Duodenal mucosa (tissue), 2 donors: ENCODE results near the gene KIF25.

Experiments
- H3K27ac ChIP-seq: one replicate; pipeline ENCODE4 v1.7.0; 2013; ENCODE audit warnings: low read depth, low read length
- H3K27me3 ChIP-seq, 2 donors: one replicate each; pipeline ENCODE4 v1.7.0; 2013; ENCODE audit warnings: low read length in 2 of 2, control low read depth in 1 of 2; ENCODE audit not compliant: insufficient read depth in 2 of 2, control insufficient read depth in 1 of 2
- H3K36me3 ChIP-seq, 2 donors: one replicate each; pipeline ENCODE4 v1.7.0; 2013; ENCODE audit warnings: low read length in 2 of 2, control low read depth in 1 of 2; ENCODE audit not compliant: insufficient read depth in 2 of 2, control insufficient read depth in 1 of 2
- H3K4me1 ChIP-seq, 2 donors: one replicate each; pipeline ENCODE4 v1.7.0; 2013; ENCODE audit warnings: low read length in 2 of 2, control low read depth in 1 of 2; ENCODE audit not compliant: insufficient read depth in 2 of 2, control insufficient read depth in 1 of 2
- H3K4me3 ChIP-seq, 2 donors: one replicate each; pipeline ENCODE4 v1.7.0; 2013; ENCODE audit warnings: low read length in 2 of 2, low read depth in 1 of 2
- H3K9ac ChIP-seq, 2 donors: one replicate each; pipeline ENCODE4 v1.7.0; 2013; ENCODE audit warnings: low read length in 2 of 2, low read depth in 1 of 2
- H3K9me3 ChIP-seq, 2 donors: one replicate each; pipeline ENCODE4 v1.7.0; 2013; ENCODE audit warnings: low read length in 2 of 2, control low read depth in 1 of 2; ENCODE audit not compliant: control insufficient read depth in 1 of 2

Gene KIF25

DNA sequence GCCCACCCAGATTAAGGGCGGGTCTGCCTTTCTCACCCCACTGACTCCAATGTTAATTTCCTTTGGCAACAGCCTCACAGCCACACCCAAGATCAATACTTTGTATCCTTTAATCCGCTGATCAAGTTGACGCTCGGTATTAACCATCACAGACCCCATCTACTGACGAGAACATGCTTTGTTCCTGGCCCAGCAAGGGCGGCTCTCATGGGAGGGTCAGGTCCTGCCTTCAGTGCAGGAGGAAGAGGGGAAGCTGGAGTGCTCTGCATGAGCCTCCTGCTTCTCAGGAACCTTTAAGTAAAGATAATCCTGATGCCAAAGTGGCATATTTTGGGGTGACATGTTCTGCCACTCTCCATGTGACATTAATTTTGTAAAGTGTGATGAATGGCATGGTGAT is 8.3 kb downstream of the KIF25 start:
- Histone ChIP-seq H3K27me3 (no peaks in the 10 kb centered on the region), H3K36me3 (no peaks in the 10 kb centered on the region), H3K9ac (no peak overlapping the region), H3K4me1 (no peaks in the 10 kb centered on the region), H3K4me3 (no peak overlapping the region), H3K9me3 (peaks cover 0 to 2% of the 10 kb centered on the region in 2 donors), H3K27ac (no peak overlapping the region)

DNA sequence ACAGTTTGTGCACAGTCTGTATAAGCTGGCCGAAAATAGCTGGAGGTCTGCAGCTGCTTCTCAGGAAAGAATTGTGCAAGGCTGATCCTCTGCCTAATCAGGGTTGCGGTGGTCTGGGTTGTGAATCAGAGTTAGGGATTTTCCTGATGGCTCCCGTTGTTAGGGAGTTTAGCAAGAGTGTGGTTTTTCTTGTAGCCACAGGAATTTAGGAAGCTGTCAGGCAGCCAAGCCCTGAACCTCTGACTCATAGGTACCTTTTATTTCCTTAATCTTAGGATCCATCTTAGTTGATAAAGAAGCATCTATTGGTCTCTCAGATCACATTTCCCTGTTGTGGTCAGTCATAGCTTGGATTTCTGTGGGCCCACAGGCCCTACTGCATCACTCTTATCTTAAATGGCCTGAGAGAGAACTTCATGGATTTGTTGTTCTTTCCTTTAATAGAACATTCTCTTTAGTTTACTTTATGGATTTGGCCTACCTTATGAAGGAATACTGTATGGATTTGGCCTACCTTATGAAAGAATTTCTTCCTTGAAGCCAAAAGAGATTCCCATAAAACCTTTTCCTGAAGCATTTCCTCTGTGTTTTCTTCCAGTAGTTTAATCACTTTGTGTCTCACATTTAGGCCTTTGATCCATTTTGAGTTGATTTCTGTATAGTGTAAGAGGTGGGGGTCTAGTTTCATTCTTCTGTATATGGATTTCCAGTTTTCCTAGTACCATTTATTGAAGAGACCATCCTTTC is 10.3 kb downstream of the KIF25 start:
- H3K9me3 ChIP-seq = peaks cover 3 to 17% of the 10 kb centered on the region in 2 donors
- no peaks in the 10 kb centered on the region for H3K4me1 ChIP-seq
- no peaks in the 10 kb centered on the region for H3K36me3 ChIP-seq
- H3K27me3 ChIP-seq = no peaks in the 10 kb centered on the region
- H3K4me3 ChIP-seq = no peak overlapping the region
- H3K27ac ChIP-seq = no peak overlapping the region
- H3K9ac ChIP-seq = no peak overlapping the region

DNA sequence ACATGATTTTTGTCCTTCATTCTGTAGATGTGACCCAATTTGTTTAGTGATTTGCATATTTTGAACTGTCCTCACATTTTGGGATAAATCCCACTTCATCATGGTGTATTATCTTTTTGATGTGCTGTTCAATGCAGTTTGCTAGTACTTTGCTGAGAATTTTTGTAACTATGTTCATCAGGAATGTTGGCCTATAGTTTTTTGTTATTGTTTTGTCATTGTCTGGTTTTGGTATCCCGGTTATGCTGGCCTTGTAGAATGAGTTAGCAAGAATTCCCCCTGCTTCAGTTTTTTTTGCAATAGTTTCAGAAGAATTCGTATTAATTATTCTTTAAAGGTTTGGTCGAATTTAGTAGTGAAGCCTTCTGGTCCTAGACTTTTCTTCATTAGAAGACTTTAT is 11.9 kb downstream of the KIF25 start:
- Histone ChIP-seq H3K27ac (no peak overlapping the region), H3K4me1 (no peaks in the 10 kb centered on the region), H3K4me3 (no peak overlapping the region), H3K9ac (no peak overlapping the region), H3K36me3 (no peaks in the 10 kb centered on the region), H3K27me3 (no peaks in the 10 kb centered on the region), H3K9me3 (peaks cover 3 to 17% of the 10 kb centered on the region in 2 donors)

DNA sequence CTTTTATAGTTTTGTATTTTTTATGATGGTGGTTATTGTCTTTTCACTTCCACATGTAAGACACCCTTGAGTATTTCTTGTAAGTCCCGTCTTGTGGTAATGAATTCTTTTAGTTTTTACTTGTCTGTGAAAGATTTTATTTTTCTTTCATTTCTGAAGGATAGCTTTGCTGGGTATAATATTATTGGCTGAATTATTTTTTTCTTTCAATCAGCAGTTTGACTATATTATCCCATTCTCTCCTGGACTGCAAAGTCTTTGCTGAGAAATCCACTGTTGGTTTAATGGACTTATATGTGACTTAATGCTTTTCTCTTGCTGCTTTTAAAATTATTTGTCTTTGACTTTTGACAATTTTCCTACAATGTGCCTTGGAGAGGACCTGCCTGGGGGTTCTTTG is 13.8 kb downstream of the KIF25 start:
- no peak overlapping the region for H3K4me3 ChIP-seq
- no peaks in the 10 kb centered on the region for H3K4me1 ChIP-seq
- no peak overlapping the region for H3K9ac ChIP-seq
- no peak overlapping the region for H3K27ac ChIP-seq
- peaks cover 3 to 17% of the 10 kb centered on the region in 2 donors for H3K9me3 ChIP-seq
- H3K27me3 ChIP-seq = no peaks in the 10 kb centered on the region
- no peaks in the 10 kb centered on the region for H3K36me3 ChIP-seq

DNA sequence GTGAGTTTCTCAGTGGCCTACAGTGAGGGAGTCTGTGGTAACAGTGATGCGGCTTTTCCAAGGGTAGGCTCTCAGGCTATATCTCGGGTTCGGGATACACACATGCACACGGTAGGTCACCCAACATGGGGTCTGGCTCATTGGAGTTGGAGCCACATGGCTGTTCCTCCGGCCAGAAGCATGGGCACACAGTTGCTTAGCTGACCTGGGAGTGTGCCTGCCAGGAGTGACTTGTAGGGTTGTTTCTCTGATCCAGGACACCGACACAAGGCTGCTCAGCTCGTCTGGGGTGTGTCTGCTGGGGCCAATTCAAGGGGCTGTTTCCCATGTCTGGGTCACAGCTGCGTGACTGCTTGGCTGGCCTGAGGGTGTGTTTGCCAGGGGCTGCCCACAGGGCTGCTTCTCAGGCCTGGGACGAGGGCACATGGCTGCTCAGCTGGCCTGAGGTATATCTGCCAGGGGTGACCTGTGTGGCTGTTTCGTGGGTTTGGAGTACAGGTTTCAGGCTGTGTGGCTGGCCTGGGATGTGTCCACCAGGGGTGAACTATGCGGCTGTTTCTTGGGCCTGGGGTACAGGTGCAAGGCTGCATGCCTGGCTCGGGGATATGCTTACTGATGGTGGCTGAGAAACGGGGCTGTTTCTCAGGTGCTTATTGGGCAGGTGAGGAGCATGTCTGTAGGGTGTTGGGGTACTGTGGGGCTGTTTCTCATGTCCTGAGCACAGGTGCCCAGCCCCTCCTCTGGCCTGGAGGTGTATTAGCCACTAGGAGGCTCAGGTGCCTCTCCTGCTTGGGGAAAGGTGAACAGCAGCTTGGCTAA is 15.2 kb downstream of the KIF25 start:
- H3K27me3 ChIP-seq = no peaks in the 10 kb centered on the region
- H3K9me3 ChIP-seq = peaks cover 3 to 17% of the 10 kb centered on the region in 2 donors
- no peaks in the 10 kb centered on the region for H3K36me3 ChIP-seq
- no peak overlapping the region for H3K27ac ChIP-seq
- H3K4me3 ChIP-seq = no peak overlapping the region
- H3K4me1 ChIP-seq = no peaks in the 10 kb centered on the region
- H3K9ac ChIP-seq = no peak overlapping the region

DNA sequence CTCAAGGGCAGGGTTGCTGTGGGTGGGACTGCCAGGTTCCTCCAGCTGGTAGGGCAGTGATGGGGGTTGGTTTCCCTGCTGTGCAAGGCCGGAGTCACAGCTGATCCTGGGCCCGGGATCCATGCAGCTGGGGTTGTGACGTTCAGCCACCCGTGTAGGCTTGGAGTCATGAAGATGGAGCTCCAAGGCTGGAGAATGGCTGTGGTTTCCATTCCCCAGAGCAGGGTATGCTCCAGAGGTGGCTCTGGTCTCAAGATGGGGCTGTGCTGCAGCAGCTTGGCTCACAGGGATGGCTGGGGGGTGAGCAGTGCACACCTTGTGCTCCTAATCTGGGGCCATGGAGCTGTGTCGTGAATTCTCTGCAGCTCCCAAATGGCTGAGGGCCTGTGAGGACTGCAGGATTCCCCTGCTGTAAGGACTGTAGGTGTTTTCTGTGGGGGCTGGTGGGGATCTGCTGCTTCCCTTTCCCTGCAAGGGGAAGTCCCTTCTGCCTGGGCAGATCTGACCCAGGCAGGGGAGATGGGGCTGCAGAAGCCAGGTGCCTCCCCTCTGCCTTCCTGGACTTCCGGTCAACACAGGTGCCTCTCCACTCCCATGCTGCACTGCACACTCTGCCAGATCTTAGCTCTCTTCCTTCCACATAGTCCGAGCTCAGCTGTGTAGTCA is 15.9 kb downstream of the KIF25 start:
- Histone ChIP-seq H3K36me3 (no peaks in the 10 kb centered on the region), H3K9me3 (peaks cover 3 to 17% of the 10 kb centered on the region in 2 donors), H3K27ac (no peak overlapping the region), H3K27me3 (no peaks in the 10 kb centered on the region), H3K4me3 (no peak overlapping the region), H3K9ac (no peak overlapping the region), H3K4me1 (no peaks in the 10 kb centered on the region)

DNA sequence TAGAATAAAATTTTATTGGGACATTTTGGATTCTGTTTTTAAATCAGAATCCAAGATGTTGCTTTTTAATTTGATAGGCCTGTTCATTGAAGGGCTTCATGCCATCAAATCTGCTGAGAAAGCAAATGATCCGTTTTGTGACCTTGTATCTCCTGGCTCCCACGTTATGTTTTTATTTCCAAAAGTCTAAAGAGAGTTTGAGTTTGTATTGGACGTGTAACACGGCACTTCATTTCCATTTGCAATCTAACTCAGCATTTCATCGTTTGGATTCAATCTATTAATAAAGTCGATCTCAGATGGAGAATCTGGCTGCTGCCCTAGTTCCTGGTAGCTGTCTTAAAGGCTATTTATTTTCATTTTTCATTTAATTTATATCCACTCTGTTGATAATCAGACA is 17.0 kb downstream of the KIF25 start:
- Histone ChIP-seq H3K4me1 (no peaks in the 10 kb centered on the region), H3K4me3 (no peak overlapping the region), H3K36me3 (no peaks in the 10 kb centered on the region), H3K27ac (no peak overlapping the region), H3K27me3 (no peaks in the 10 kb centered on the region), H3K9me3 (peaks cover 3 to 17% of the 10 kb centered on the region in 2 donors), H3K9ac (no peak overlapping the region)

DNA sequence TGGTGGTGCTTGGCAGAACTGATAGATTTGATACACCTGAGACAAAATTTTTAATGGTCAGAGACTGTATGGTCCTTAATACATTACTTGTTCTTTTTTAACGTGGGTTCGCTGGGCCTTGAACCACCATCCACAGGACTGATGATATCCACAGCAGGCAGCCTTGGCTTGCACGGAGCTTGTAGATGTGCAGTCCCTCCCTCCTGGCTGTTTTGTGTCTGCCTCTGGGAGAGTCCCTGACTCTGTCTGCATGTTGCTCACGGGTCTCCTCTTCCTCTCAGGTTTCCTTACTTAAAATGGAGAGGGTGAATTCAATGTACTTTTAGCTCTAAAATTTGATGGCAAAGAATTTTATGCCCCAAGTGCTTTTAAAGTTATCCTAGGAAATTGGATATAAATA is 17.5 kb downstream of the KIF25 start:
- Histone ChIP-seq H3K36me3 (no peaks in the 10 kb centered on the region), H3K27ac (no peak overlapping the region), H3K9me3 (peaks cover 3 to 17% of the 10 kb centered on the region in 2 donors), H3K9ac (no peak overlapping the region), H3K4me1 (no peaks in the 10 kb centered on the region), H3K4me3 (no peak overlapping the region), H3K27me3 (no peaks in the 10 kb centered on the region)

DNA sequence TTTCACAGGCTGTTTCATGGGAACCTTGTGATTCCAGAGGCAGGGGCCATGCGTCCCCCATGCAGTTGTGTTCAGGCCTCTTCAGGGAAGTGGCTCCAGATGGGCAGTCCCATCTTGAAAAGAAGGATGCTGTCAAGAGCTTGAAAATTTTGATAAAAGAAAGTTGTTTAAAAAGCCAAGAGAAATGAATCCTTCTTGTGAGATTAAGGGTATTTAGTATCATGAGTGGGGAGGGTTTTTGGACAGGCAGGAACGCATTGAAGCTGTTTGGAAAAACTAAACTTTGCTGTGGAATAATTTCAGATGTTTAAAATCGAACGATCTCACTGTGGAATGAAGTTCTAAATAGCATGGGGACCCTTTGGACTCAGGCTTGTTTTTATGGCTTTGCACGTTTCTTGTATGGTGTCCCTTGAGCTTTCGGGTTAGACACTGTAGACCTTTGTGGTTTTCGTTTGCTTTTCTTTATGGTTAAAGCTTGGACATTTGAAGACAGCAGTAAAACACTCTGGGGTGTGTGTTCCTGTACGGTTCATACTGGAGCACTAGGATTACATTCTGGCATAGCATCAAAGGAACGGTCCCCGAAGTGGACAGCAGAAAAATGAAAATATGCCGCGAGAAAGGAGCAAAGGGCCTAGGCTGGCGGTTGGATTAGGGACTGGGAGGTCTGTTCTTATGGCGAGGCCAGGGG is 18.2 kb downstream of the KIF25 start:
- H3K27me3 ChIP-seq = no peaks in the 10 kb centered on the region
- no peaks in the 10 kb centered on the region for H3K4me1 ChIP-seq
- H3K36me3 ChIP-seq = no peaks in the 10 kb centered on the region
- H3K27ac ChIP-seq = no peak overlapping the region
- peaks cover 3 to 17% of the 10 kb centered on the region in 2 donors for H3K9me3 ChIP-seq
- H3K9ac ChIP-seq = no peak overlapping the region
- H3K4me3 ChIP-seq = no peak overlapping the region
